Superior temporal gyrus (tissue), 1 donor: ENCODE data around the gene ADIRF.
"Not testable (repeated sequence)": the region's sequence is repeated elsewhere in the genome, so short reads cannot be mapped to it uniquely, and the experiment has no call there.

Experiments
- DNase-seq: peaks from one replicate; pipeline ENCODE4 v3.0.0-alpha.2; 2016; ENCODE audit errors: extremely low spot score

The ADIRF gene

GRCh38 chr10:86978457-86978856, 10.2 kb downstream of the ADIRF start:
- DNase-seq, result not testable (repeated sequence)

GRCh38 chr10:86979296-86979818, 11.1 kb downstream of the ADIRF start:
- no peak for DNase-seq

- DNase-seq, result no peak
These were observed 11.7 kb downstream of the ADIRF start for GRCh38 chr10:86979977-86980448.

- not testable (repeated sequence) for DNase-seq
These were observed 12.7 kb downstream of the ADIRF start for GRCh38 chr10:86981020-86981419.

GRCh38 chr10:86981716-86982115, 13.4 kb downstream of the ADIRF start:
- DNase-seq, result no peak

- not testable (repeated sequence) for DNase-seq
These were observed 16.2 kb downstream of the ADIRF start for GRCh38 chr10:86984498-86984897.

- no peak for DNase-seq
These were observed 20.2 kb downstream of the ADIRF start for GRCh38 chr10:86988520-86988919.

- not testable (repeated sequence) for DNase-seq
These were observed 23.1 kb downstream of the ADIRF start for GRCh38 chr10:86991362-86991761.

GRCh38 chr10:86992456-86992855, 24.2 kb downstream of the ADIRF start:
- DNase-seq, result no peak

- DNase-seq, result no peak
These were observed 24.6 kb downstream of the ADIRF start for GRCh38 chr10:86992929-86993328.

GRCh38 chr10:86999802-87000403, 31.6 kb downstream of the ADIRF start:
- DNase-seq, result not testable (repeated sequence)

- no peak for DNase-seq
These were observed 32.2 kb downstream of the ADIRF start for GRCh38 chr10:87000491-87000890.

- not testable (repeated sequence) for DNase-seq
These were observed 38.8 kb downstream of the ADIRF start for GRCh38 chr10:87007124-87007523.

GRCh38 chr10:87007674-87008073, 39.4 kb downstream of the ADIRF start:
- DNase-seq, result not testable (repeated sequence)

- DNase-seq, result not testable (repeated sequence)
These were observed 40.0 kb downstream of the ADIRF start for GRCh38 chr10:87008303-87008702.

GRCh38 chr10:87009134-87009696, 40.9 kb downstream of the ADIRF start:
- DNase-seq, result not testable (repeated sequence)

- not testable (repeated sequence) for DNase-seq
These were observed 45.2 kb downstream of the ADIRF start for GRCh38 chr10:87013528-87013927.

- not testable (repeated sequence) for DNase-seq
These were observed 46.9 kb downstream of the ADIRF start for GRCh38 chr10:87014986-87015716.

GRCh38 chr10:87018127-87018526, 49.8 kb downstream of the ADIRF start:
- not testable (repeated sequence) for DNase-seq

GRCh38 chr10:87019066-87019465, 50.8 kb downstream of the ADIRF start:
- not testable (repeated sequence) for DNase-seq

- DNase-seq, result not testable (repeated sequence)
These were observed 51.2 kb downstream of the ADIRF start for GRCh38 chr10:87019504-87019903.

- not testable (repeated sequence) for DNase-seq
These were observed 51.8 kb downstream of the ADIRF start, which contains the start of gene FAM25A for GRCh38 chr10:87020056-87020455. Gene FAM25A (plus strand): TSS chr10:87020294. CDS start chr10:87020325, 31 bp downstream.
